HG02852 (cell line): ENCODE data around the gene PERP.
"Not testable (repeated sequence)": the region's sequence is repeated elsewhere in the genome, so short reads cannot be mapped to it uniquely, and the experiment has no call there.

Source experiments
- ATAC-seq: cut with Tn5 transposase; IDR thresholded peaks from one replicate; pipeline ENCODE4 v1.9.1; 2021; ENCODE audit warnings: mild to moderate bottlenecking, moderate library complexity; ENCODE audit not compliant: unreplicated experiment

PERP gene

DNA sequence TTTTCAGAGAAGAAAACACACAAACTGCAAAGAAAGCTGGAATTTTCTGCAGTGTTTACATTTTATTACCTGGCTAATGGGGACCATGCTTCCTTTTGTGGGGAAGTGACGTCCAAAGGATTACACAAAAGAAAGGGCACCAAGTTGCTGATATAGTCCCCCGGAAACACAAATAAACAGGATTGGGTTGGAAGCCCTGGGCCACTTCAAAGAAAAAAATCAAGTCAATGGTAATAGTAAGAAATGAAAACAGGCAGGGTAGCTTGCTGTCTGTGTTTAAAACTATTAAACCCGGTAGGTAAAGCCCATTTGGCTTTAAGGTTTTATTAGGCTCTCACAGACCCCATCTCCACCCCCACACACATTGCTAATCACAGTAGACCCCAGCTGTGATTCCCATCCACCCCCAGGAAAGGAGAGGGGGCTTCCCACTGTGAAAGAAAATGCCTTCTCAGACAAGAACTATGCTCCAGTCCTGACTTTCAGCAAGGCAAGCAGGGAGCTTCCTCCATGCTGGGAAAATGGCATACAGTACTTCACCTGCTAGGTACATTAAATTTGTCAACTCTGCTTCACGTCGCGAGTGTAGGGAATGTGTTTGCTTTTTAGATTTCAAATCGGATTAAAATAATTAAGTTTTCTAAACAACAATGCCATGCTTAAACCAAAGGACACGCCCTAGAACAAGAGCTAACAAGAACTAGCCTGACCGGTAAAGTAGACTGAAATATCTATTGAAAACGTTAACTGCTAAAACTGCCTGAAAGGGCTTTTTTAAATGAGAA, 1.1 kb downstream of the PERP start:
- ATAC-seq: no peak

DNA sequence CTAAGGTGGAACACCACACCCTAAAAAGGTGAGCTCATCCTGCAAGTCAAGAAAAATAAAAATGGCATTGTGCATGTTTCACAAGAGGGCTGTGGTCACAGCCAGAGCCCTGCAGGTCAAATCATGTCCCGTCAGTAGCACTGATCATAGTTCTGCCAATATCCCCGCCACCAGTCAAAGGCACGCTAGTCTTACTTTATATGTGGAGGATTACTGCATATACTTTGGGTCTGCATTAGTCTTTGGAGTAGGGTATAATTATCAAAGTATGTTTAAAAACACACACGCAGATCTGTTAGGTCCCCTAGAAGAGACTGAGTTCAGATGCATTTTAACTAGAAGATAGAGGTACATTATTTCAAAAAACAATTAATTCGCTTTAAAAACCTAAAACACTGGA, 1.8 kb downstream of the PERP start:
- no peak for ATAC-seq

DNA sequence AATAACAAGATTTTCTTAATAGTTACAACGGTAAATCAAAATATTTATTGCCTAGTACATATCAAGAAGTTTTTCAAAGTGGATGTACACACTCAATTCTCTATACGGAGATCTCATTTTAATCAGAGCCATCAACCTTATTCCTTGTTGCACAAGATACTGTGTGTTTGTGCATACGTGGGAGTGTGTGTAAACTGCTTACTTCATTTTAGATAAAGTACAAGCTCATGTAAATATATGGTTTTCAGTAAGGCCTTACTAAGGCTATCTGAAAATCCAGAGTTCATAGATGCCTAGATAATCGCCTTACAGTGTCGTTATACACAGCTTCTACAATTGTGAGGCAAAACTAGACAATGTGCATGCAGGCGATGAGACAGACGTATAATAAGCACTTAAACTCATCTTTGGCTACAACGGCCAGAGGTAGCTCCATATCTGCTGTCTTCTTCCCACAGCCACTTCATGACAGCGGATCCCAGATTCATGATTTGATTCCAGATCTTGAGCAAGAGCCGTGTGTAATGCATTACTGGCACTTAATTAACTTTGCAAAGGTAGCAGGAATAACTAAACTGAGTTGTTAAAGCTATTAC, 2.5 kb downstream of the PERP start:
- no peak for ATAC-seq

DNA sequence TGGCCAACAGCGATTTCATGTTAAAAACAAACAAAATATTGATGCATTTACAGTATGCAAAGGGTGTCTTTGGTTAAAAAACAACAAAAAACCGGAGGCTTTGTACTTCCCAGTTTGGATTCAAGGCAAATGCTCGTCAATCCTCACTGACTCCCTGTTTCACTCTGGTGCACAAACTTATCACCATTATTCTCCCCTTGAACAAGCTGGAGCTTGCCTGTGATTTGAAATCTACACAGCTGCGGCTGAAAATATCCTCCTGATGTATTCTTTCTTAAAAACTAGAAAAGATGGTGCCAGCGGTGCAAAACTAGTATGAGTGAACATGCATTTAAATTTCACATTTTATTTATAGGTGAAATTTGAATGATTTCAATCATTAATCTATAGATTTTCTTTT, 3.3 kb downstream of the PERP start:
- ATAC-seq: no peak

DNA sequence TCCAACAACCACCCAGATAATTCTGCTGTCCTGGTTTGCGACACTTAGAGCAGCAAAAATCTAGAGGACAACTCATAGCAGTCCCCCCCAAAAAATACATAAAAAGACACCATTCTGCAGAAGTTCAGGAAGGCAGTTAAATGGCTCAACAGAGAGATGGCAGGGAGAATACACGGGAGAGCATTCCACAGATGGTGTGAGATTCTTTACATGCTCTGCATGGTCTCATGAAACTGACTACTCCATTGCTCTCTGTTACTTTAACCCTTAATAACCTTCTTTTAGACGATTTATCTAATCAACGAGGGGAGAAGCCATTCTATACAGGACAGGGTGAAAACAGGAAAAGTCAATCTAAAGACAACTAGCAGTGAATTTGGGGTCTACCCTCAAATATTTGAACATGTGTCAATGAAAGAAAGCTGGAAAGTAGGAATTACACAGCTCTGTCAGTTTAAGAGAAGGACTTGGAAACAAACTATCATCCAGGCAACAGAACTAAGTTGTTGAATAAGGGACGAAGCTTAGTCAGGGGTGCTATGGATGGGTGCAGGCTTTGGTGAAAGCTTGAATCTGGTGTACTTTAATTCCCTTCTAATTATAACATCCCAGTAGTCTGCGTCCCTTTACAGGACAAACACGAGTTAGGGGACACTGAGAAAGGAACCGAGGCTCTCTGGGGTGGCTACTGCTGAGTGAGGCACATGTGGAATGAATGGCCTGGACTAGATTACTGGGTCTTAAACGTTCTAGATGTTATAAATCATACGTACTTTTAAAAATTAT, 5.1 kb downstream of the PERP start:
- ATAC-seq: no peak

DNA sequence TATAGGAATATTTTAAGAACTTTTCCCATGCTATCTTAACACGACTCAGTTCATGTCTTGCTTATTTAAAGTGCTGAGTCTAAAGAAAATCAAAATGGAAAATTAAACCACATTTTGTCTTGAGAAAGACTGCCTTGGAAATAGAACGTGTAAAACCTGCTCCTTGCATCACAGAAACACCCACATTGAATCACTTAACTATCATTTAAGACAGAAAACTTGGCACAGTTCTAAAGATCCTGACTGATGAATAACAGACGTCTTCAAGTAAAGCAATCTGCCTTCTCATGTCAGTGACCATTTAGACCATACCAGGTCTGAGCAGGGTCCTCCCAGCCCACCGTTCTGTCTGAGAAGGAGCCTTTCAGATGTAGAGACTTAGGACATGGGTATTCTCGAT, 7.4 kb downstream of the PERP start:
- ATAC-seq: no peak

DNA sequence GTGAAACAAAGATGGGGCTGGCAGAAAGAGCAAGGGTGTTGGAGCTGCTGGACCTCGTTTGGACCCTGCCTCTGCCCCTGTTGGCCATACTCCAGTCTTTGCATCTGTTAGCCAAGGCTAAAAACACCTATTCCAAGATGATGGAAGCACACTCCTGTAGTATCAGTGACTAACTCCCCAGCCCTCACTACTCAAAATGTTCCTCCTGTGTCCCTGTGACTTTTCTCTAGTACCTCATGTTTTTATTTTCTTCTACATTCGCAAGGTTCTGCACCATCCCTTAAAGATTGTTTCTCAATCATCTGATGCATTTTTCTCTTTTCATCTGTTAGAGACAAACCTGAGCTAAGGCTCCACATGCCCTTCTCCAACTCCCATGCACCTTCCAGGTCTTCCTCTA, 8.9 kb downstream of the PERP start:
- no peak for ATAC-seq

GRCh38 chr6:138094260-138094659, 13.0 kb downstream of the PERP start:
- no peak for ATAC-seq

DNA sequence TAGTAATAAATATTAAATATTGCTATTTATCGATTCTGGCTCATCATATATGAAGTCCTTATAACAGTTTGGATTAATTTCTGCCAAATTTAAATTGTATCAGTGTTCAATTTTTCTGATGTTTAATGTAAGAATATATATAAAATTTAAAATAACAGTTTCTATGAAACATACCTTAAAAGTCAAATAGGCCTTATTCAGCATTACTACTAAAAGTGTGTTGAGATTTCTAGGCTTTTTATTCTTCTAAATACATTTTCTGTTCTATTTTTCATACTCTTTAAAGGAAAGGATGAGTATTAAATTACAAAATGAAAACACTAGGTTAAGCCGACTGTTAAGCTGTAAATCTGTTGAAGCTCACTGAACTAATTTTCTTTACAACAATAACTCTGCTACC, 13.6 kb downstream of the PERP start:
- ATAC-seq: no peak

DNA sequence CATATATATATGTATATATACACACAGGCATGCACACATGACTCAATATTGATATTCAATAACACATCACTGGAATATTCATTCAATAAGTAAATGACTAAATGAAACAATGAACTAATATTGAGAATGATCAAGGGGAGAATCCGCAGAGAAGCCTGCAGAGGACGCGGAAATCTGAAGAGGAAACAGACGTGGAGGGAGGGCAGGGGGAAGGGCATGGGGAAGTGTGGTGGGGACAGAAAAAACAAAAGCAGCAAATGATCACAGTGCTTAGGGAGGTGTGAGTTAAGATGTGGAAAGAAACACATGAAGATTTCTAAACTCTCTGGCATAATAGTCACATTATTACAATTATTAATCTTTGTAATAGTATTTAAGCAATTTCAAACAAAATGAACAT, 14.5 kb downstream of the PERP start:
- ATAC-seq: no peak

- ATAC-seq: no peak
Measured at GRCh38 chr6:138089325-138089724, 17.9 kb downstream of the PERP start.

GRCh38 chr6:138088326-138088762, 18.9 kb downstream of the PERP start:
- ATAC-seq: no peak

GRCh38 chr6:138087593-138088325, 19.5 kb downstream of the PERP start:
- ATAC-seq: no peak

DNA sequence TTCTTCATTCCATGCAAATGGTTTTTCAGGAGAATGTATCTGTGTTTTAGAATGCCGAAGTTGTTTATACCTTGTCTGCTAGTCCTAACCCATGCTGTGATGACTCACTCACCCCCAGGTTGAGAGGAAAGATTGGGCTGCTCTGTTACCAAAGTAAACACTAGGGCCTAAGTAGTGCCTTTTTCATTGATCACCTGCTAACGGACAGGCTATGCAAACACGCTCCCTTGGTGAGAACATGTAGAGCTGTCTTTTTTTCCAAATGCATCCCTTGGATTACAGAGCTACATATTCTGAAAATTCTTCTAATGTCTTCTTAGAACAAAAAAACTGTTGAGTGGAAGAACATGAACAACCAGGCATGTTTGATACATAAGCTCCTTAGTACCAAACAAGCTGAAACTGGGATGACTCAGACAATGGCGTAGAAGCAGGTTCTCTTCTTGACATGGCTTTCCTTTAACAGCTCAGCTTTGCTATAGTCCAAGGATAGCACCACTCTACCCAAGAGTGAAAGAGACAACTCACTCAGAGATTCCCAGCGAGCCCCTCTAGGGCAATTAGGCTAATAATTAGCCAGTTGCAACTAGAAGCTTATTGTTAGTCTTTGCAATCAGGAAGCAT, 20.5 kb downstream of the PERP start:
- ATAC-seq: no peak

DNA sequence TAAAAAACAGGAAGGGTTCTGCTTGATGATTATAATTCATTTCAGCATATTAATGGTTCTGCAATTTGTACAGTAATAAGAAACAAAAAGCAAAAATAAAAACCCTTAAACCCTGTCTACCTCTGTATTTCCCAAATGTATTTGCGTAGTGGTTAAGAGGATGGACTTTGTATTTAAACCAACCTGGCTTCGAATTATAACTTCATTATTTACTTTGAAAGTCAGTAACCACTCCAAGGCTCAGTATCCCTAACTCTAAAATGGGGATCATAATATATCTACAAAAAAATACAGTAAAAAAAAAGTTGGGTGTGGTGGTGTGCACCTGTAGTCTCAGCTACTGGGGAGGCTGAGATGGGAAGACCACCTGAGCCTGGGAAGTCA, 21.4 kb downstream of the PERP start:
- no peak for ATAC-seq

DNA sequence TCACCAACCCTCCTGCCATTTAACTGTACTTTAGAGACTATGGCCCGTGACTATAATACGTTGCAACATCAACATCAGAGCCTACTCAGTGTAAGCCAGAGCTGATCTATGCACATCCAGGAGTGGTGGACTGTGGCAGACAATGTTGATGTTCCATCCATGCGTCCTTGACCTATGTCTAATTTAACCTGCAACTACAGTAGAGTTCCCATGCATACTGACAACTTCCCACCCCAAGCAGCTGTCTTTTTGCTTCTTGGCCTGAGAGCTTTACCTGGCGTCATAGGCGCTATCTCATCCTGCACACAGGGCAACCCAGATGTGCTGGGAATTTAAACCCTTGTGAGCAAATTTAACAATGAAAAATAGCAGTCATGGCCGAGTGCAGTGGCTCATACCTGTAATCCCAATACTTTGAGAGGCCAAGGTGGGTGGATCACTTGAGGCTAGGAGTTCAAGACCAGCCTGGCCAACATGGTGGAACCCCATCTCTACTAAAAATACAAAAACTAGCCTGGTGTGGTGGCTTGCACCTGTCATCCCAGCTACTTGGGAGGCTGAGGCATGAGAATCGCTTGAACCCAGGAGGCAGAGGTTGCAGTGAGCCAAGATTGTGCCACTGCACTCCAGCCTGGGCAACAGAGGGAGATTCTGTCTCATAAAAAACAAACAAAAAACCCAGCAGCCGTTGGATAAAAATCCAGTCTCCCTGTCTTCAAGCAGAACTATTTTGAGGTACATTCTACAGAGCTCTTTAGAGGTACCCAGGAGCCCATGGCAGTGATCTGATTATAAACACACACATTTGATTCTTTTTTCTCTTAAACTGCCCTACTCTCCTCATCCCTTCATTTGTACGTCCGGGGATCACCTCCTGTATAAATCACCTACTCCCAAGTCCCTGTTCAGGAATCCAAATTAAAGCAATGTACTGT, 22.0 kb downstream of the PERP start:
- no peak for ATAC-seq

DNA sequence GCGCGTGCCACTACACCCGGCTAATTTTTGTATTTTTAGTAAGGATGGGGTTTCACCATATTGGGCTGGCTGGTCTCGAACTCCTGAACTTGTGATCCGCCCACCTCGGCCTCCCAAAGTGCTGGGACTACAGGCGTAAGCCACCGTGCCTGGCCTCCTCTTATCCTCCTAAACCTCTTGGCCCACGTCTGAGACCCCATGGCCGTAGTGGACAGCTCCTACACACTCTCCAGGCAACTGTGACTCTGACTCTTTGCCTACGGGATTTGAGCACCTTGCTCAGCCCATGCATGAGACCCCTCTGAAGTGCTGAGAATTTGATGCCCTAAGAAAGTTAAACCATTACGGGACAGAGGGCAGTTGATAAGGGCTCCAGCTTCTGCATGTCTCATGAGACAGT, 25.0 kb downstream of the PERP start:
- ATAC-seq: no peak

- ATAC-seq: not testable (repeated sequence)
Measured at GRCh38 chr6:138079556-138079955, 27.7 kb downstream of the PERP start.

DNA sequence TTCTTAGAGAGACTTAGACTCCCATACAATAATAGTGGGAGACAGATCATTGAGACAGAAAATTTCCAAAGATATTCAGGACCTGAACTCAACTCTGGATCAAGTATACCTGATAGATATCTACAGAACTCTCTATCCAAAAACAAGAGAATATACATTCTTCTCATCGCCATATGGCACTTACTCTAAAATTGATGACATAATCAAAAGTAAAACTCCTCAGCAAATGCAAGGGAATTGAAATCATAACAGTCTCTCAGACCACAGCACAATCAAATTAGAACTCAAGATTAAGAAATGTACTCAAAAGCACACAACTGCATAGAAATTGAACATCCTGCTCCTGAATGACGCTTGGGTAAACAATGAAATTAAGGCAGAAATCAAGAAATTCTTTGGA, 28.7 kb downstream of the PERP start:
- no peak for ATAC-seq

DNA sequence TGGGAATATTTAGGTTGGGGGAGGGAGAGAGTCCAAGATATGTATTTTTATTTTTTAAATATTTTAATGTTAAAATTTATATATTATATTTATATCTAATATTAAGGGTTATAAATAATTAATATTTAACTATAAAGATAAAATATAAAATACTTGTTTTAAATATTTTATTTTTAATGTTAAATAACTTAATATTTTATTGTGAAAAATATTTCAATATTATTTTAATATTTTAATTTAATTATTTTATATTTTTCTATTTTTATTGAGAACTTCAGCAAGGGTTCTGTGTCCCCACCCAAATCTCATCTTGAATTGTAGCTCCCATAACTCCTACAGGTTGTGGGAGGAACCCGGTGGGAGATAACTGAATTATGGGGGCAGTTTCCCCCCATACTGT, 34.0 kb downstream of the PERP start:
- no peak for ATAC-seq
